ENCODE measurements around the gene TMEM8B.
"Not testable (repeated sequence)": the region's sequence is repeated elsewhere in the genome, so short reads cannot be mapped to it uniquely, and the experiment has no call there.

The TMEM8B gene

DNA sequence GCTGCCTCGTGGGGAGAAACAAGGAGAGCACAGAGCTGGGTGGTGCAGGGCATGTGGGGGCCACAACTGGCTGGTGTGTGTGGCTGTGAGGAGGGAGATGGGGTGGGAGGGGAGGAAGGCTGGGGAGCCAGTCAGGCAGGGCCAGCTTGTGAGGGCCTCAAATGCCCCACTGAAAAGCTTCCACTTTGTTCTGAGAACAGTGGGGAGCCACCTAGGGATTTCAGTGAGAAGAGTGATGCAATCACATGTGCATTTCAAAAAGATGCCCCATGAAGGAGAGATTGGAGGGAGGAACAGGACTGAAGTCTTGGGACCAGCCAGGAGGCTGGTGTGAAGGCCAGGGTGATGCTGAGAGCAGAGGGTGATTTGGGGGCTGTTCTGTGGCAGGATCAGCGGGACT is 39.9 kb downstream of the TMEM8B start:
- no peak for DNase-seq (ENCODE audit: low read depth in 2 of 2)

DNA sequence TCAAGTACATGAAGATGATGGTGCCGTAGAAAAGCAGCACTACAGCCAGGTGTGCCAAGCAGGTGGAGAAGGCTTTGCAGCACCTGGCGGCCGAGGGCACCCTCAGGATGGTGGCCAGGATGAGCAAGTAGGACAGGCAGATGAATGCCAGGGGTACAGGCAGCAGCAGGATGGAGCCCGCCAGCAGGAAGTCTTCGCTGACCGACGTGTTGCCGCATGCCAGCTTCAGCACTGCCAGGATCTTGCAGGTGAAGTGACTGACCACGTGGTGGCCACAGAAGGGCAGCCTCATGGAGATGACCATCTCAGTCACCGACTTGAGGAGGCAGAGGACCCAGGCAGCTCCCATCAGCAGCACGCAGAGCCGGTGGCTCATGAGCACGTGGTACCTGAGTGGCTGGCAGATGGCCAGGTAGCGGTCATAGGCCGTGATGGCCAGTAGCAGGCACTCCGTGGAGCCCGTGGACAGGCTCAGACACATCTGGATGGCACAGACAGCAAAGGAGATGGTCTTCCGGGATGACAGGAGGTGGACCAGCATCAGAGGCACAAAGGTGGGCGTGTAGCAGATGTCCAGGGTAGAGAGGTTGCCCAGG is 40.7 kb downstream of the TMEM8B start:
- no peak for DNase-seq (ENCODE audit: low read depth in 2 of 2)

DNA sequence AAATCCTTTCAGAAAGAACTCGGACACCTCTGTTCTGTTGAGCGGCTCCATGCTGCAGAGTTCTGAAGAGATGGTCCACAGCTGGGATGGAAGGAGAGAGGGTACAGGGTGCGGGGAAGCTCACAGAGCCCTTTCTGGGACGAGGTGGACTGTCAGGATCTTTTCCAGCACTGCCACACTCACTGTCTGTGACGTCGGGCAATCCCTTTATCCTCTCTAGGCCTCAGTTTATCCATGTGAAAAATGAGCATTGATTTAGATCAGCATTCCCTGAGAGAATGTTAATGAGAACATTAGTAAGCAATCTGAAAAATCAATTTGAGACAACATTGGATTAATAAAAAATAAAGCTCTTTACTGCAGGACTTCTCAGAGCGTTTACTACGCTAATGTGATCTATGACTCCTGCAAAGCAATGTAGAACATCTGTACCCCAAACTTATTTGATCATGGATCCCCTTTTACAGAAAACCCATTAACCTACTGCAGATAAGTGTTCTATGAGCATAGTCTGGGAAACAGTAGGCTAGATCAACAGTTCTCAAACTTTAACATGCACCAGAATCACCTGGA is 41.4 kb downstream of the TMEM8B start, which contains the start of gene OR13J1:
TSS of gene OR13J1 (minus strand) at position 51 of the 573 bp plus-strand sequence. CDS start at position 51, 0 bp downstream.
- DNase-seq (ENCODE audit: low read depth in 2 of 2): no peak

DNA sequence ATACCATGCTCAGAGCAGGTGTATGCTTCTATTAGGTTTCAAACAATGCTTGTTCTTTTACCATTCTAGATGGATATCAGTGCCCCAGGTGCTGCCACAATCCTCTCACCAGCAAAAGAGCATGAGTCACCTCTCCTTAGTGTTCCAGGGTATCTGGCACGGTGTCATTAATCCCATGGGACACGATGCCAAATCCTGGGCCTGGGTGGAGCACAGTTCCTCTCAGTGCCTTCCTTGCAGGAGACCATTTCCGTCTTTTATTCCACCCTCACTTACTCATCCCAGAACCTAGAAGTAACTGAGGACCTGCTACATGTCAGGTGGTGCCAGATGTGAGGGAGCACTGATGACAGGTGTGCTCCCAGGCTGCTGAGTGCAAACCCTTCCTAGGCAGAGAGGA is 42.5 kb downstream of the TMEM8B start:
- DNase-seq (ENCODE audit: low read depth in 2 of 2): no peak

DNA sequence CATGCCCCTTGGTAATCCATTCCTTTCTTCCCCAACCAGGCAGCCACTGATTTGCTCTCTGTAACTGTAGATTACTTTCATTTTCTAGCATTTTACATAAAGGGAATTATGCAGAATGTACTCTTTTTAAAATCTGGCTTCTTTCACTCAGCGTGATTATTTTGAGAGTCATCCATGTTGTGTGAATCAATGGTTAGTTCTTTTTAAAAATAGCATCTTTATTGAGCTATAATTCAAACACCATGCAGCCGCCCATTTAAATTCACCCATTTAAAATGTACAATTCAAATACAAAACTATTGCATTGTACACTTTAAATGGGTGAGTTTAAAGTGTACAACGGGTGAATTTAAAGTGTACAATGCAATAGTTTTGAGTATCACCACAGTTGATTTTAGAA is 43.5 kb downstream of the TMEM8B start:
- DNase-seq (ENCODE audit: low read depth in 2 of 2): no peak

DNA sequence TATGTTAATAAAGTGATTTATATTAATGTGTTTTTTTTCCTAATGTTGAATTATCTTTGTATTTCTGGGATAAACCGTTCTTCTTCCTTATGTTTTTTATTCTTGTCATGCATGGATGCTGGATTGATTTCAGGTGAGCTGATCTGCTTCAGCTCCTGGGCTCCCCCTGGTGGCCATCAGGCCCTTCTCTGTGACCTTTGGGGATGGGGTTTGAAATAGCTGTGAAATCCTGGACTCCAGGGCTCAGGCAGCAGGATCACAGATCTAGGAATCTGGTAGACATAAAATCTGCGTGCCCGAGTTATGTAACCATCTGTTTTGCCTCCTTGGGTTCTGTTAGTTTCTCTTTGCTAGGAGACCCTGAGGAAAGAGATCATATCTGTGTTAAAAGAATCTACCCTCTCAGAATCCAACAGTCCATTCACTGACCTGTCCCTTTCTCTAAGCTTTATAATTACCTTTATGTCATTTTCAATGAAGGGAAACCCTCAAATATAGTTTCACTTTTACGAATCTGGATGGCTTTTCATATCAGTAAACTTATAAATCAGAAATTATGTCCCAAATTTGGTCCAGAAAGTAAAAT is 53.3 kb downstream of the TMEM8B start:
- DNase-seq (ENCODE audit: low read depth in 2 of 2): peak; percentile 73 to 78

DNA sequence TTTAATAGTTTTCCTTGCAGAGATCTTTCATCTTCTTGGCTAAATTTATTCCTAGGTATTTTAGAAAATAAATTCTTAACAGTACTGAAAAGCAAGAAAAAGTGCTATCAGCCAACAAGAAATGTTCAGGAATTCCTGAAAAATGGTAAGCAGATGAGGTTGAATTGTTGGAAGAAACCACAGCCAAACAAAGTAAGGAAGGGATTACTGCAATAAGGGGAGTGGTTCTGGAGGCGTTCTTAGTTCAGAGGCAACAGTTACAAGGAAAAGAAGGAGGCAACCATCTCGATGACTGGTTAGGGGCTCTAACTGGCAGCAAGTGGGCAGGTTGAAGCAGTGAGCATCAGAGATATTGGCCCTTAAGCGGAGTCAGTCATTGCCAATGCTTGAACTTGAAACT is 54.0 kb downstream of the TMEM8B start:
- no peak for DNase-seq (ENCODE audit: low read depth in 2 of 2)

DNA sequence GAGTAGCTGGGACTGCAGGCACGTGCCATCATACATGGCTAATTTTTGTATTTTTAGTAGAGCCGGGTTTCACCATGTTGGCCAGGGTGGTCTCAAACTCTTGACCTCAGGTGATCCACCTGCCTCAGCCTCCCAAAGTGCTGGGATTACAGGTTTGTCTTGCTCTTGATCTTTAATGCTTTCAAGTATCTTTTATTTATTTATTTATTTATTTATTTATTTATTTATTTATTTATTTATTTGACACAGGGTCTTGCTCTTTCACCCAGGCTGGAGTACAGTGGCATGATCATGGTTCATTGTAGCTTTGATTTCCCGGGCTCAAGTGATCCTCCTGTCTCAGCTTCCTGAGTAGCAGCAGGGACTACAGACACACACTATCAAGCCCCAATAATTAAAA is 55.9 kb downstream of the TMEM8B start:
- not testable (repeated sequence) for DNase-seq (ENCODE audit: low read depth in 2 of 2)

DNA sequence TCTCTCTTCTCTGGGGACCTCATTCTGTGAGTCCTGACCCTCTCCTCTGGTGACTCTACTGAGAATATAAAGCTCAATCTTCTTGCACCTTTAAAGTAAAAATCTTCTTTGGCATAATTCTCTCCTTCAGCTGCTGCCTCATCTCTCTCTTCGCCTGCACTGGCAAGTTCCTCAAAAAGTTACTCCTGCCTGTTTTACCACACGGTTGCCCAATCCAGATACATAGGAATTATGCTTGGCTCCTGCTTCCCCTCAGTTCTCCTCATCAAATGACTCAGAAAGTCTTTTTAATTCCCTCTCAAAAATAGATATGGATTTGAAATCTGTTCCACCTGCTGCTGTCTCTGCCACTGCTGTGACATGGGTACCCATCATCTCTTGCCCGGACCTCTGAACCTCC is 62.6 kb downstream of the TMEM8B start:
- DNase-seq (ENCODE audit: low read depth in 2 of 2): no peak

DNA sequence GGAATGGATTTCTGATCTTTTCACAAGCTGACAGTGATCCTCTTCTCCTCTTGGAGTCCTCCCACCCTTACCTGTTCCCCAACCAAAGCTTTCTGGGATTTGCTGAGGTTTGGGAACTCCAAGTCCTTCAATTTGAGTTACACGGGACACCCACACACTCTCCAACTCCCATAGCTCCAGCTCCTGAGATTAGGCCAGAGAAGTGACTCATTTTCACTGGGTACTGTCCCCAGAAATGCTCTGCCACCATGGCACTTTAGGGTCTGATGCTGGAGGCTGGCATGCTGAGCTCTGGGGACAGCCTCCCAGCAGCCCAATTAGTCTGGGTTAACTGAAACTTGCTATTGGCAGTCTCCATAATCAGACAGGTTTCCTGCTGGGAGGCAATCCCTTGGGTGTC is 63.0 kb downstream of the TMEM8B start:
- DNase-seq (ENCODE audit: low read depth in 2 of 2): no peak

DNA sequence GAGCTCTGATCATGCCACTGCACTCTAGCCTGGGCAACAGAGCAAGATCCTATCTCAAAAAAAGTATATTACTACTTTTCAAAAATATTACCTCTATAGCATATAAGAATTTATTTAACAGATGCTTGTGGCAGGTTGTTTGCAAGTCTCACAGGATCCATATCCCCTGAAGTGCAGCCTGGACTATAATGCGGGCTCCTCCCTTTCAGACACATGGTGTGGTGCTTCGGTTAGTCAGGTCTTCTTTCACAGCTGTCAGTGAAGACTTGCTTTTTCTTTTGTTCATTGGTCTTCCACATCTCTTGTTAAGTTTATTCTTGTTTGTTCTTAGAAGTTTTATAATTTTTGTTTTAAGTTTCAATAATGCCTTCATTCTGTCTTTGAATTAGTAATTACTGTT is 67.5 kb downstream of the TMEM8B start:
- DNase-seq (ENCODE audit: low read depth in 2 of 2): no peak

DNA sequence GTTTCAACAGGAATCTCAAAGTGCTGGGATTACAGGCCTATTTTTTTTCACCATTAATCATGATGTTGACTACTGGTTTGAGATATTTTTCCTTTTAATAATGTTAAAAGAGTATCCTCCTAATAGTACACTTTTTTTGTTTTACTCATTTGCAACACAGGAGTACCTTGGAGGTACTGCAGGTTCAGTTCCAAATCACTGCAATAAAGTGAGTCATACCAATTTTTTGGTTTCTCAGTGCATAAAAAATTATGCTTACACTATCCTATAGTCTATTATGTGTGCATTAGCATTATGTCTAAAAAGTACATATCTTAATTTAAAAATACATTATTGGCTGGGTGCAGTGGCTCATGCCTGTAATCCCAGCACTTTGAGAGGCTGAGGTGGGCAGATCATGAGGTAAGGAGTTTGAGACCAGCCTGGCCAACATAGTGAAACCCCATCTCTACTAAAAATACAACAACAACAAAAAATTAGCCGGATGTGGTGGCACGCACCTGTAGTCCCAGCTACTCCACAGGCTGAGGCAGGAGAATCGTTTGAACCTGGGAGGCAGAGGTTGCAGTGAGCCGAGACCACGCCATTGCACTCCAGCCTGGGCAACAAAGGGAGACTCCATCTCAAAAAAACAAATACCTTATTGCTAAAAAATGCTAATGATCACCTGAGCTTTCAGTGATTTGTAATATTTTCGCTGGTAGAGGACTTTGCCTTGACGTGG is 68.5 kb downstream of the TMEM8B start:
- DNase-seq (ENCODE audit: low read depth in 2 of 2): not testable (repeated sequence)

DNA sequence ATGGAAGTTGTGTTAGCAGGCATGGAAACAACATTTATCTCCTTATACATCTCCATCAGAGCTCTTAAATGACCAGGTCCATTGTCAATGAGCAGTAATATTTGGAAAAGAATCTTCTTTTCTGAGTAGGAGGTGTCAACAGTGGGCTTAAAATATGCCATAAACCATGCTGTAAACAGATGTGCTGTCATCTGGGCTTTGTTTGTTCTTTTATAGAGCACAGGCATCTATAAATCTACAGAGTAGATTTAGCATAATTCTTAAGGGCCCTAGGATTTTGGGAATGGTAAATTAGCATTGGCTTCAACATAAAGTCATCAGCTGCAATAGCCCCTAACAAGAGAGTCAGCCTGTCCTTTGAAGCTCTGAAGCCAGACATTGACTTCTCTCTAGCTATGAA is 69.3 kb downstream of the TMEM8B start:
- DNase-seq (ENCODE audit: low read depth in 2 of 2): no peak

DNA sequence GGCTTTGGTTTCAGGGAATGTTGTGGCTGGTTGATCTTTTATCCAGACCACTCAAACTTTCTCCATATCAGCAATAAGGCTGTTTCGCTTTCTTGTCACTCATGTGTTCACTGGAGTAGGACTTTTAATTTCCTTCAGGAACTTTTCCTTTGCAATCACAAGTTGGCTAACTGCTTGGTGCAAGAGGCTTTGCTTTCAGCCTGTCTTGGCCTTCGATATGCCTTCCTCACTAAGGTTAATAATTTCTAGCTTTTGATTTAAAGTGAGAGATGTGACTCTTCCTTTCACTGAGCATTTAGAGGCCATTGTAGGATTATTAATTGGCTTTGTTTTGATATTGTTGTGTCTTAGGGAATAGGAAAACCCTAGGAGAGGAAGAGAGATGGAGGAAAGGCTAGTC is 70.0 kb downstream of the TMEM8B start:
- DNase-seq (ENCODE audit: low read depth in 2 of 2): no peak

DNA sequence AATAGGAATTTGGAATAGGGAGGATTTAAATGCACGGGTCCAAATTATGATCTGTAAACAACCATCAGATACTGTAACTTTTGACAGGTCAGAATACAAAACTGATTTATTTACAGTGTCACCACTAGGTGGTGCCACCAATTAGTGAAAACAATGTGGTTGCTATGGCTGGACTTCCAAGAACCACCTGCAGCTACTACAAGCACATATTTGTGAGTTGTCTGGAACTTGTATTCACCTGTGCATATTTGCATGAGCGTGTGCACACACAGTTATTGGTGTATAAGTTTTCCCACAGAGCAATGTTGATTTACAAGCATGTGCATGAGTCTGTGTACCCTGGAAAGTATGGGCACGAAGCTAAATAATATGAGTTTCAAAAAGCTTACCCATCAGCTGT is 74.0 kb downstream of the TMEM8B start:
- peak in 1 of 2 donors; percentile 28 for DNase-seq (ENCODE audit: low read depth in 2 of 2)

DNA sequence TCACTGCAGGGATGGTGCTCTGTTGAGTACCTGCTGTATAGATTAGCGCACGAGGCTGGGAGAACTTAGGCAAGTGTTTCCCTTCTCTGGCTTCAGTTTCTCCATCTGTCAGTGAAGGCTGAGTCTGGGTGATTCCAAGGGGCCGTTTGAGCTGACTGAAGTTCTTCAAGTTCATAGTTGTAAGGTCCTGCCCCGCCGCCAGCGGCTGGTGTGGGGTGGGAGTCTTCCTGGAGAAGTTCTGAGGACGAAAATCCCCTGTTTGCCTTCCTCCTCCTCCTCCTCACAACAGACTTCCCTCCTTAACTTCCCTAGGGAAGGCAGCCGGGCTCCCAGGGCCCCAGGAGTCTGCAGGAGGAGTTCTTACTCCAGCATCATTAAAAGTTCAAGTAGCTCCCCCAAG is 75.3 kb downstream of the TMEM8B start:
- no peak for DNase-seq (ENCODE audit: low read depth in 2 of 2)

DNA sequence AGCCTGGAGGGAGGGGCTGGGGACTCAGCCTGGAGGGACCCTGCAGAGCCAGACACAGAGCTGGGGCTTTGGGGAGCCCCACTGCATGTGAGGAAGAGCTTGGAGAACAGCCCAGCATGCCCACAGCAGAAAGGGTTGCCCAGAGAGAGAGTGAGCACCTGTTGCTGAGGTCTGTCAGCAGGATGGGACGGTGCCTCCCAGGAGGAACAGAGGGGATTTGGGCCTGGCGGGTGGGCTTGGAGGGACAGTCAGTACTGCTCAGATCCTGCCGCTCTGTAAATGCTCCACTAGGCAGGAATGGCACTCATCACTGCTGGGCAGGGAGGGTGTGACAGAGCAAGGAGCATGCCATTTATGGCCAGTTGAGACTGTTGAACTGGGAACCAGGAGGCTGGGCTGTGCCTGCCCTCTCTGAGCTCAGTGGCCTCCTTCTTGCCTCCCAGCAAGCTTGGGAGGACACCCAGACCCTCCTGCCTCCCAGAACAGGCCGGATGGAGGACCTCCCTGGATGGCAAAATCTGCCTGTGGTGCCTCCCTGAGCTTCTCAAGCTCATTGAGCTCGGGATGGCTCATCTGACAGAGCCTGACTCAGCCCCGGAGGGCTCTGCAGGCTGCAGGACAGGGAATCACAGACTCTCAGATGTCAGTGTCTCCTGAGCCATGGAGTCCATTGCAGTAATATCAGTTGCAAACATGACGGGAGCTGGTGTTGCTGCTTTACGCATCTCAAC is 76.2 kb downstream of the TMEM8B start:
- no peak for DNase-seq (ENCODE audit: low read depth in 2 of 2)

DNA sequence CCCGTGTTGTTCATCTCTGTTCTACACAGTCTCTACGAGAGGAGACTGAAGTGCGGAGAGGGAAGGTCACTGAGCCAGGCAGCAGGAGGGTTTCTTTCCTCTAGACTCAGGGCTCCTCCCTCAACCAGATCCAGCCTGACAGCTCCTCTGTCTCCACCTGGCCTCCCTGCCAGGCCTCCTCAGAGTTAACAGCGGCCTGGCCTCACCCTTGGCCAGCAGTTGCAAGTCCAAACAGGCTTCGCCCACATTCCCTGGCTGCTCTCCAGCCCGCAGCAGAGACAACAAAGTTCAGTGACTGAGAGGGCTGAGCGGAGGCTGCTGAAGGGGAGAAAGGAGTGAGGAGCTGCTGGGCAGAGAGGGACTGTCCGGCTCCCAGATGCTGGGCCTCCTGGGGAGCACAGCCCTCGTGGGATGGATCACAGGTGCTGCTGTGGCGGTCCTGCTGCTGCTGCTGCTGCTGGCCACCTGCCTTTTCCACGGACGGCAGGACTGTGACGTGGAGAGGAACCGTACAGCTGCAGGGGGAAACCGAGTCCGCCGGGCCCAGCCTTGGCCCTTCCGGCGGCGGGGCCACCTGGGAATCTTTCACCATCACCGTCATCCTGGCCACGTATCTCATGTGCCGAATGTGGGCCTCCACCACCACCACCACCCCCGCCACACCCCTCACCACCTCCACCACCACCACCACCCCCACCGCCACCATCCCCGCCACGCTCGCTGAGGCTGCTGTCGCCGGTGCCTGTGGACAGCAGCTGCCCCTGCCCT is 77.1 kb downstream of the TMEM8B start, which contains the start of gene HRCT1:
TSS of gene HRCT1 (plus strand) at position 291 of the 768 bp plus-strand sequence. CDS start at position 377, 86 bp downstream.
- no peak for DNase-seq (ENCODE audit: low read depth in 2 of 2)

DNA sequence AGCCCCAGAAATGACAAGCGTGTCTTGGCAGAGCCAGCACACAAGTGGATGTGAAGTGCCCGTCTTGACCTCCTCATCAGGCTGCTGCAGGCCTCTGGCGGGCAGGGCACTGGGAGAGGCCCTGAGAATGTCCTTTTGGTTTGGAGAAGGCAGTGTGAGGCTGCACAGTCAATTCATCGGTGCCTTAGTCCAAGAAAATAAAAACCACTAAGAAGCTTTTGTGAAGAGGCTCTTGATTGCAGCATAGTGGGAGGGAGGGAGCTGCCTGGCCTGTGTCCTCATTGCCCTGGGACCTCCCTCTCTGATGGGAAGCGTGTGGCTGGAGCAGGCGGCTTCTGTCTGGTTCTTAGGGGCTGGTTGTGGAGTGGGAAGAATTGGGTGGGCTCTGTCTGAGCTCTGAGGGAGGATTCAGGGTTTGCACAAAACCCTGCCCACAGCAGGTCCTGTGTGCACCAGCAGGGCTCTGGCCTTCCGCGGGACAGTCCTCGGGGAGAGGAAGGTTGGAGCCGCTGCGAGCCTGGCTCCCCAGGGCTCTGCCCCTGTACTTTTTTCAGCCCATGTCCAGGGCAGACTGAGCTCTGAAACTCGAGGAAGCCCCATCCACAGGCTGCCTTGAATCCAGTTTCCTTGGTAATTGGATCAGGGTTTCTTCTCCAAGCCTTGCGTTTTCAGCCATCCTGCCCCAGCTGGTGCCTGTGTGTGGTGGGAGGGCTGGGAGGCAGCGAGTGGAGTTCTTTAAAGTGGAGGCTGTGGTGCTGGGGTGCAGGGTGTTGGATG is 78.1 kb downstream of the TMEM8B start:
- DNase-seq (ENCODE audit: low read depth in 2 of 2): no peak

DNA sequence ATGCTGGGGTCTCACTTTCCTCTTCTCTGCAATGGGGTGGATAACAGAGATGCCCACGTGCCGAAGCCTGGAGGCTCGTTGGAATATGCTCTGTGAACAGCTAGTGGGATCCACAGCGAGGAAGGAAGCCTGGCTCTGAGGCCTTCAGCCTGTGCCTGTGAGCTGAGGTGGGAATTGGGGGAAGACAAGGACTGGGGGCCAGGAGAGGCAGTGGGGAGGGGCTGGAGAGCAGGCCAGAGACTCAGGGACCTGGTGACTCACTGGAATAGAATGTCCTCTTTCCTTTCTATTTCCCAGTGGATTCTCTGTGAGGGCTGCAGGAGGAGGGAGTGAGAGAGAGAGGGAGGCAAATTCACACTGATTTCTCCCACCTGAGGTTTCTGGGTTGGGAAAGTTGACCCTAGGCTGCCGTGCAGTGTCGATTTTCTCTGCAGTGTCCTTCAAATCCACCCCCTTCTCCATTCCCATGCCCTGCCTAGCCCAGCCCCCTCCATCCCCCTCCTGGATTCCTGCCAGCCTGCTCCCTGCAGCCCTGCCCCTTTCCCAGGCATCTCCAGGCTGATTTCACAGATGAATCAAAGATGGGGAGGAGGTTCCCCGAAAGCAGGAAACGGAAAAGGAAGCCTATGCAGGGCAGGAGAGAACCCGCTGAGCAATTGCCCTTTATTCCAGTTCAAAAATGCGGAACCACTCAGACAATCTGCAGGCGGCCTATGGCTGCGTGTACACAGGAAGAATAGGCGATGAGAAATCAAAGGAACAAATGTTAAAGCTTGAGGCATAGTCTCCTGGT is 78.9 kb downstream of the TMEM8B start:
- DNase-seq (ENCODE audit: low read depth in 2 of 2): no peak
